IMR-90 (cell line): Measurements from ENCODE around the gene DHFR. TPM values are rescaled to one million over a fixed set of nuclear protein-coding genes. Genes with fewer than 3 reads are reported as not detected.

ENCODE experiments used
- ATAC-seq: fragments of 200-7000 bp; cut with Tn5 transposase; 2 replicates; pipeline ENCODE4 v1.9.1; 2020; ENCODE audit warnings: low read depth, mild to moderate bottlenecking, moderate library complexity
- BruUV-seq: library from RNA; stranded (reverse); fragments of 400-500 nt; replicated peaks from 2 replicates; lab custom pipeline; 2021; lab: Mats Ljungman, UMichigan
- CTCF ChIA-PET: fragments of 300-600 bp; formaldehyde crosslinking; extraction: SDS; loops from one replicate; lab custom pipeline; 2021; ENCODE audit warnings: antibody characterized with exemption; lab: Yijun Ruan, JAX
- POLR2A ChIA-PET: fragments of 300-600 bp; sonication (Branson Sonifier 250); formaldehyde crosslinking; loops from one replicate; lab custom pipeline; 2022; ENCODE audit warnings: antibody characterized with exemption; ENCODE audit not compliant: unreplicated experiment; lab: Charles Lee
- DNase-seq: peaks from one replicate; pipeline ENCODE4 v3.0.0; 2013
- H2AFZ ChIP-seq: replicated peaks from 2 replicates; pipeline ENCODE3; 2013; ENCODE audit warnings: low read length, mild to moderate bottlenecking; ENCODE audit not compliant: poor library complexity
- H2AK5ac ChIP-seq: 2 replicates; pipeline ENCODE4 v1.6.1; 2013; ENCODE audit warnings: low read depth, low read length, inconsistent platforms
- H2AK9ac ChIP-seq: replicated peaks from 2 replicates; pipeline ENCODE3; 2013; ENCODE audit warnings: mild to moderate bottlenecking, low read depth, low read length, moderate library complexity; ENCODE audit not compliant: poor library complexity
- H2BK120ac ChIP-seq: 2 replicates; pipeline ENCODE4 v1.6.1; 2013; ENCODE audit warnings: low read depth, low read length, inconsistent platforms
- H2BK15ac ChIP-seq: 3 replicates; pipeline ENCODE4 v1.6.1; 2013; ENCODE audit warnings: low read depth, low read length, inconsistent platforms
- H2BK20ac ChIP-seq: 2 replicates; pipeline ENCODE4 v1.6.1; 2013; ENCODE audit warnings: low read depth, mild to moderate bottlenecking, inconsistent platforms, low read length, moderate library complexity
- H2BK5ac ChIP-seq: 2 replicates; pipeline ENCODE4 v1.6.1; 2013; ENCODE audit warnings: mild to moderate bottlenecking, low read depth, low read length, inconsistent platforms; ENCODE audit not compliant: poor library complexity, severe bottlenecking
- H3K14ac ChIP-seq: replicated peaks from 2 replicates; pipeline ENCODE4 v1.6.1; 2013; ENCODE audit warnings: low read depth, low read length, inconsistent platforms
- H3K18ac ChIP-seq: 2 replicates; pipeline ENCODE4 v1.6.1; 2013; ENCODE audit warnings: low read depth, low read length, control low read depth
- H3K23ac ChIP-seq: 2 replicates; pipeline ENCODE4 v1.6.1; 2013; ENCODE audit warnings: low read depth, low read length, inconsistent platforms
- H3K27ac ChIP-seq: 2 replicates; pipeline ENCODE4 v1.5.1; 2013; ENCODE audit warnings: mild to moderate bottlenecking, control low read depth, low read length; ENCODE audit not compliant: insufficient read depth
- H3K27me3 ChIP-seq: 2 replicates; pipeline ENCODE4 v1.6.1; 2013; ENCODE audit warnings: low read length; ENCODE audit not compliant: control insufficient read depth, insufficient read depth
- H3K36me3 ChIP-seq: 2 replicates; pipeline ENCODE4 v1.6.1; 2013; ENCODE audit warnings: low read length, mixed read lengths; ENCODE audit not compliant: control insufficient read depth, insufficient read depth
- H3K4ac ChIP-seq: 2 replicates; pipeline ENCODE4 v1.6.1; 2013; ENCODE audit warnings: low read depth, low read length, inconsistent platforms
- H3K4me1 ChIP-seq: 2 replicates; pipeline ENCODE4 v1.6.1; 2013; ENCODE audit warnings: low read length, mixed read lengths; ENCODE audit not compliant: control insufficient read depth, insufficient read depth
- H3K4me2 ChIP-seq: 2 replicates; pipeline ENCODE4 v1.6.1; 2013; ENCODE audit warnings: low read depth, mild to moderate bottlenecking, control low read depth, low read length, moderate library complexity
- H3K4me3 ChIP-seq: 2 replicates; pipeline ENCODE4 v1.5.1; 2013; ENCODE audit warnings: low read depth, mild to moderate bottlenecking, control low read depth, low read length, moderate library complexity; ENCODE audit not compliant: insufficient read depth
- H3K56ac ChIP-seq: 2 replicates; pipeline ENCODE4 v1.6.1; 2013; ENCODE audit warnings: low read length, inconsistent platforms; ENCODE audit not compliant: insufficient read depth; ENCODE audit errors: extremely low read depth
- H3K79me1 ChIP-seq, 2 experiments: 2 replicates each; pipeline ENCODE4 v1.6.1; 2013; ENCODE audit warnings: low read length in 2 of 2, inconsistent platforms in 1 of 2, low read depth in 1 of 2
- H3K9ac ChIP-seq: 2 replicates; pipeline ENCODE4 v1.6.1; 2013; ENCODE audit warnings: low read depth, low read length, control low read depth
- H3K9me1 ChIP-seq: 2 replicates; pipeline ENCODE4 v1.6.1; 2013; ENCODE audit warnings: low read length, inconsistent platforms; ENCODE audit not compliant: insufficient read depth
- H3K9me3 ChIP-seq: 2 replicates; pipeline ENCODE4 v1.6.1; 2013; ENCODE audit warnings: low read length; ENCODE audit not compliant: control insufficient read depth, insufficient read depth
- H4K20me1 ChIP-seq: 2 replicates; pipeline ENCODE4 v1.6.1; 2013; ENCODE audit warnings: low read length, inconsistent platforms; ENCODE audit not compliant: insufficient read depth
- H4K5ac ChIP-seq: 2 replicates; pipeline ENCODE4 v1.6.1; 2013; ENCODE audit warnings: mild to moderate bottlenecking, low read depth, low read length, control low read depth
- H4K8ac ChIP-seq, 2 experiments: 2 replicates each; pipeline ENCODE4 v1.6.1; 2013; ENCODE audit warnings: low read depth in 2 of 2, low read length in 2 of 2, control low read depth in 1 of 2, inconsistent platforms in 1 of 2
- H4K91ac ChIP-seq: 2 replicates; pipeline ENCODE4 v1.6.1; 2013; ENCODE audit warnings: low read depth, low read length, inconsistent platforms; ENCODE audit not compliant: insufficient read depth
- BHLHE40 ChIP-seq: fragments of 150-350 bp; IDR thresholded peaks from 2 replicates; pipeline ENCODE4 v1.6.1; 2016; ENCODE audit warnings: mild to moderate bottlenecking, low read depth, low read length
- CEBPB ChIP-seq: IDR thresholded peaks from 2 replicates; pipeline ENCODE4 v1.6.1; 2012; ENCODE audit warnings: low read depth, low read length, improper control_type of control experiment
- CHD1 ChIP-seq: IDR thresholded peaks from 2 replicates; pipeline ENCODE4 v1.6.1; 2012; ENCODE audit warnings: low read depth, low read length, improper control_type of control experiment
- FOS ChIP-seq: fragments of 150-350 bp; IDR thresholded peaks from 2 replicates; pipeline ENCODE4 v1.6.1; 2016; ENCODE audit warnings: low read depth, low read length
- MAFK ChIP-seq: IDR thresholded peaks from 2 replicates; pipeline ENCODE4 v1.6.1; 2012; ENCODE audit warnings: low read depth, low read length, improper control_type of control experiment
- MAZ ChIP-seq: IDR thresholded peaks from 2 replicates; pipeline ENCODE4 v1.6.1; 2012; ENCODE audit warnings: low read depth, mild to moderate bottlenecking, low read length, improper control_type of control experiment, moderate library complexity, borderline replicate concordance
- MXI1 ChIP-seq: IDR thresholded peaks from 2 replicates; pipeline ENCODE4 v1.6.1; 2012; ENCODE audit warnings: low read depth, mild to moderate bottlenecking, low read length, moderate library complexity, borderline replicate concordance
- NFE2L2 ChIP-seq: fragments of 150-350 bp; IDR thresholded peaks from 2 replicates; pipeline ENCODE4 v1.6.1; 2016; ENCODE audit warnings: low read depth, mild to moderate bottlenecking, low read length
- POLR2A ChIP-seq: IDR thresholded peaks from 2 replicates; pipeline ENCODE4 v1.6.1; 2012; ENCODE audit warnings: mild to moderate bottlenecking, low read depth, low read length
- RAD21 ChIP-seq: IDR thresholded peaks from 2 replicates; pipeline ENCODE4 v1.6.1; 2012; ENCODE audit warnings: low read length, improper control_type of control experiment
- RCOR1 ChIP-seq: IDR thresholded peaks from 2 replicates; pipeline ENCODE4 v1.6.1; 2012; ENCODE audit warnings: mild to moderate bottlenecking, low read length, improper control_type of control experiment; ENCODE audit not compliant: insufficient replicate concordance
- RFX5 ChIP-seq: IDR thresholded peaks from 2 replicates; pipeline ENCODE4 v1.8.0; 2012; ENCODE audit warnings: low read depth, mild to moderate bottlenecking, low read length, moderate library complexity
- SMC3 ChIP-seq: fragments of 150-350 bp; IDR thresholded peaks from 2 replicates; pipeline ENCODE4 v1.6.1; 2016; ENCODE audit warnings: low read depth, mild to moderate bottlenecking, antibody characterized with exemption, low read length, moderate library complexity
- WGBS, 2 experiments: methylation state at CpG; one replicate each; pipeline versions ENCODE4 v1.1.5 to v1.1.7; 2013; ENCODE audit warnings: missing lambda C conversion rate in 2 of 2; ENCODE audit not compliant: insufficient read length in 1 of 2; ENCODE audit errors: extremely low coverage in 2 of 2; 5-methylcytosine and 5-hydroxymethylcytosine counted together
- dilution Hi-C: fragments of 300-500 bp; cut with HindIII; formaldehyde crosslinking; loops from one replicate; pipeline ENCODE4 v1.14.3; 2018; ENCODE audit warnings: low sequenced_read_pairs; ENCODE audit not compliant: unreplicated experiment
- in situ Hi-C: fragments of 300-500 bp; cut with MboI; formaldehyde crosslinking; loops from 3 replicates; pipeline ENCODE4 v1.14.3; 2019; ENCODE audit warnings: low sequenced_read_pairs, inconsistent platforms, mixed read lengths
- intact Hi-C: fragments of 100-400 bp; cut with micrococcal nuclease; formaldehyde crosslinking; loops from 2 replicates; pipeline ENCODE4 v1.10.0; 2022
- polyA plus RNA-seq, 3 experiments: library from polyadenylated mRNA; depleted of rRNA; stranded (reverse); fragments of >200 nt; gene quantifications; 2 replicates each; pipeline ENCODE4 v1.2.3, GENCODE V29; 2012; ENCODE audit warnings: low replicate concordance in 1 of 3
- total RNA-seq: library from RNA; depleted of rRNA; stranded (reverse); fragments of >200 nt; gene quantifications from 2 replicates; pipeline ENCODE4 v1.2.3, GENCODE V29; 2012
- TF ChIP-seq, protein P1 (sequence below): conservative IDR thresholded peaks from 2 replicates; pipeline ENCODE4 v1.5.1; 2012; ENCODE audit warnings: mild to moderate bottlenecking, low read depth, low read length, improper control_type of control experiment
- TF ChIP-seq, protein P2 (sequence below): fragments of 150-350 bp; IDR thresholded peaks from 2 replicates; pipeline ENCODE4 v1.6.1; 2016; ENCODE audit warnings: low read depth, mild to moderate bottlenecking, low read length, moderate library complexity, borderline replicate concordance
- TF ChIP-seq, protein P3 (sequence below): fragments of 150-350 bp; IDR thresholded peaks from 2 replicates; pipeline ENCODE4 v1.6.1; 2017; ENCODE audit warnings: mild to moderate bottlenecking, antibody characterized with exemption, low read length, low read depth

DHFR gene
- total and polyA plus RNA-seq, 2 of the 4 experiments (the other 2 are of a cell fraction) = 20.6 to 29.4 TPM

DNA sequence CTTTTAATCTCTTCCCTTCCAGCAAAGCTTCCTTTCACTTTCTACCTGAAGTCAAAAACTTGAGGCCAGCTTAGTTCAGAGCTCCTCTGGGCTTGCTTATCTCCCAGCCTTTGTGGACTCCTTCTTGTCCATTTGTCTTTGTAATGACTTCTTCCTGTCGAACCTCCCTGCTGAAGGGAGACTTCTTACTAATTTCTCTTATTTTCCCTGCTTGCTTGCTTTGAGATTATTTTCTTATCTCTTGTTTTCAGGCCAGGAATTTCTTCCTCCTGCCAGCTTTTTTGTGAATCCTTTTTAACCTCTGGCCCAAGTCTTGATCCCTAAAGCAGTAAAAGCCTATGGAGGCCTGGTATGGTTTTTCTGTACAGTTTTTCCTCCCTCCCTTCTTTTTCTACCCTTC lies 46.8 kb upstream of the DHFR start:
- Histone ChIP-seq H4K91ac (no peak overlapping the region), H2BK5ac (no peak overlapping the region), H2AFZ (no peak overlapping the region), H3K4me2 (no peak overlapping the region), H3K56ac (no peak overlapping the region), H3K14ac (no peak overlapping the region), H3K79me1 (peaks cover 0 to 3% of the 10 kb centered on the region in 2 experiments; a peak in 2 of 4 replicates), H3K36me3 (peaks cover 11% of the 10 kb centered on the region), H4K5ac (no peak overlapping the region), H3K23ac (no peak overlapping the region), H2AK5ac (no peak overlapping the region), H2BK15ac (no peak overlapping the region), H3K9me3 (no peaks in the 10 kb centered on the region), H2BK20ac (no peak overlapping the region), H3K18ac (no peak overlapping the region), H2AK9ac (no peak overlapping the region), H3K4ac (no peak overlapping the region), H2BK120ac (no peak overlapping the region), H3K9me1 (peaks cover 15% of the 10 kb centered on the region; the same call in 1 of the 2 replicates), H4K20me1 (no peaks in the 10 kb centered on the region), H3K9ac (no peak overlapping the region), H3K27ac (no peak overlapping the region), H3K4me1 (0 out of 2 replicates have a peak, but pooled peaks cover 2% of the 10 kb centered on the region), H3K4me3 (no peak overlapping the region), H3K27me3 (no peaks in the 10 kb centered on the region), H4K8ac (no peak overlapping the region)
- intact Hi-C loops = no loop called here
- no TSS peak for BruUV-seq
- in situ Hi-C loops = no loop called here
- DNase-seq (no peak), ATAC-seq (no peak)
- CTCF ChIA-PET = interaction anchor here (1.0 kb wide), 1 partner anchor 493 kb away, joined by 3 read pairs; no protein-coding TSS in a partner anchor
- TF ChIP-seq RCOR1 (no peak), MXI1 (no peak), FOS (no peak), RFX5 (no peak), MAFK (no peak), BHLHE40 (no peak), SMC3 (no peak), RAD21 (no peak), MAZ (no peak), POLR2A (no peak), CHD1 (no peak), CEBPB (no peak), NFE2L2 (no peak)
- TF ChIP-seq, protein P1, sequence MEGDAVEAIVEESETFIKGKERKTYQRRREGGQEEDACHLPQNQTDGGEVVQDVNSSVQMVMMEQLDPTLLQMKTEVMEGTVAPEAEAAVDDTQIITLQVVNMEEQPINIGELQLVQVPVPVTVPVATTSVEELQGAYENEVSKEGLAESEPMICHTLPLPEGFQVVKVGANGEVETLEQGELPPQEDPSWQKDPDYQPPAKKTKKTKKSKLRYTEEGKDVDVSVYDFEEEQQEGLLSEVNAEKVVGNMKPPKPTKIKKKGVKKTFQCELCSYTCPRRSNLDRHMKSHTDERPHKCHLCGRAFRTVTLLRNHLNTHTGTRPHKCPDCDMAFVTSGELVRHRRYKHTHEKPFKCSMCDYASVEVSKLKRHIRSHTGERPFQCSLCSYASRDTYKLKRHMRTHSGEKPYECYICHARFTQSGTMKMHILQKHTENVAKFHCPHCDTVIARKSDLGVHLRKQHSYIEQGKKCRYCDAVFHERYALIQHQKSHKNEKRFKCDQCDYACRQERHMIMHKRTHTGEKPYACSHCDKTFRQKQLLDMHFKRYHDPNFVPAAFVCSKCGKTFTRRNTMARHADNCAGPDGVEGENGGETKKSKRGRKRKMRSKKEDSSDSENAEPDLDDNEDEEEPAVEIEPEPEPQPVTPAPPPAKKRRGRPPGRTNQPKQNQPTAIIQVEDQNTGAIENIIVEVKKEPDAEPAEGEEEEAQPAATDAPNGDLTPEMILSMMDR = no peak
- TF ChIP-seq, protein P2, sequence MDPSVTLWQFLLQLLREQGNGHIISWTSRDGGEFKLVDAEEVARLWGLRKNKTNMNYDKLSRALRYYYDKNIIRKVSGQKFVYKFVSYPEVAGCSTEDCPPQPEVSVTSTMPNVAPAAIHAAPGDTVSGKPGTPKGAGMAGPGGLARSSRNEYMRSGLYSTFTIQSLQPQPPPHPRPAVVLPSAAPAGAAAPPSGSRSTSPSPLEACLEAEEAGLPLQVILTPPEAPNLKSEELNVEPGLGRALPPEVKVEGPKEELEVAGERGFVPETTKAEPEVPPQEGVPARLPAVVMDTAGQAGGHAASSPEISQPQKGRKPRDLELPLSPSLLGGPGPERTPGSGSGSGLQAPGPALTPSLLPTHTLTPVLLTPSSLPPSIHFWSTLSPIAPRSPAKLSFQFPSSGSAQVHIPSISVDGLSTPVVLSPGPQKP = no peak
- TF ChIP-seq, protein P3, sequence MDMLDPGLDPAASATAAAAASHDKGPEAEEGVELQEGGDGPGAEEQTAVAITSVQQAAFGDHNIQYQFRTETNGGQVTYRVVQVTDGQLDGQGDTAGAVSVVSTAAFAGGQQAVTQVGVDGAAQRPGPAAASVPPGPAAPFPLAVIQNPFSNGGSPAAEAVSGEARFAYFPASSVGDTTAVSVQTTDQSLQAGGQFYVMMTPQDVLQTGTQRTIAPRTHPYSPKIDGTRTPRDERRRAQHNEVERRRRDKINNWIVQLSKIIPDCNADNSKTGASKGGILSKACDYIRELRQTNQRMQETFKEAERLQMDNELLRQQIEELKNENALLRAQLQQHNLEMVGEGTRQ = no peak
- no CpG with 5 or more reads among the region's 1 CpG for WGBS, 2 experiments
- POLR2A ChIA-PET = no interaction called here
- dilution Hi-C loops = no loop called here
